NT2/D1 (cell line): ENCODE measurements around the gene LPAR1.

Experiments used
- SUZ12 ChIP-seq: IDR thresholded peaks from 2 replicates; pipeline ENCODE4 v1.6.1; 2011; ENCODE audit not compliant: insufficient read length, insufficient read depth; ENCODE audit errors: extremely low read depth
- ZNF274 ChIP-seq: IDR thresholded peaks from 2 replicates; pipeline ENCODE4 v1.6.1; 2011; ENCODE audit warnings: mild to moderate bottlenecking, low read depth, low read length

DNA sequence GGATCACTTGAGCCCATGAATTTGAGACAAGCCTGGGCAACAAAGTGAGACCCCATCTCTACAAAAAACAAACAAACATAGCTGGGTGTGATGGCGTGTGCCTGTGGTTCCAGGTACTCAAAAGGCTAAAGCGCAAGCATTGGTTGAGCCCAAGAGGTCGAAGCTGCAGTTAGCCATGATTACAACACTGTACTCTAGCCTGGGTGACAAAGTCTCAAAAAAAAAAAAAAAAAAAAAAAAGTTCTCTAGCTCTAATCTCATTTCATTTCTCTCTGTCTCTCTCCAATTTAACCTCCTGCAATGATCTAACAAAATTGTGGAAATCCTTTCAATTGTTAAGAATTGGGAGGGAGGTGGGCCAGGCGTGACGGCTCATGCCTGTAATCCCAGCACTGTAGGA lies 33.3 kb downstream of the LPAR1 start:
- TF ChIP-seq SUZ12, result no peak
- TF ChIP-seq ZNF274, result no peak
